ENCODE data around the gene INHBE.
"Not testable (repeated sequence)": the region's sequence is repeated elsewhere in the genome, so short reads cannot be mapped to it uniquely, and the experiment has no call there.

GRCh38 chr12:57426948-57427347 is 28.2 kb upstream of the INHBE start:
- TF ChIP-seq, protein P1, sequence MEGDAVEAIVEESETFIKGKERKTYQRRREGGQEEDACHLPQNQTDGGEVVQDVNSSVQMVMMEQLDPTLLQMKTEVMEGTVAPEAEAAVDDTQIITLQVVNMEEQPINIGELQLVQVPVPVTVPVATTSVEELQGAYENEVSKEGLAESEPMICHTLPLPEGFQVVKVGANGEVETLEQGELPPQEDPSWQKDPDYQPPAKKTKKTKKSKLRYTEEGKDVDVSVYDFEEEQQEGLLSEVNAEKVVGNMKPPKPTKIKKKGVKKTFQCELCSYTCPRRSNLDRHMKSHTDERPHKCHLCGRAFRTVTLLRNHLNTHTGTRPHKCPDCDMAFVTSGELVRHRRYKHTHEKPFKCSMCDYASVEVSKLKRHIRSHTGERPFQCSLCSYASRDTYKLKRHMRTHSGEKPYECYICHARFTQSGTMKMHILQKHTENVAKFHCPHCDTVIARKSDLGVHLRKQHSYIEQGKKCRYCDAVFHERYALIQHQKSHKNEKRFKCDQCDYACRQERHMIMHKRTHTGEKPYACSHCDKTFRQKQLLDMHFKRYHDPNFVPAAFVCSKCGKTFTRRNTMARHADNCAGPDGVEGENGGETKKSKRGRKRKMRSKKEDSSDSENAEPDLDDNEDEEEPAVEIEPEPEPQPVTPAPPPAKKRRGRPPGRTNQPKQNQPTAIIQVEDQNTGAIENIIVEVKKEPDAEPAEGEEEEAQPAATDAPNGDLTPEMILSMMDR (IDR thresholded peaks at IDR 0.05; ENCODE audit: low read length), result not testable (repeated sequence)
- not testable (repeated sequence) for TF ChIP-seq EZH2 (IDR thresholded peaks at IDR 0.05; ENCODE audit: borderline replicate concordance, low read length)
